GM19240 (cell line): Measurements from ENCODE around the gene USF1.
"Not testable (repeated sequence)": the region's sequence is repeated elsewhere in the genome, so short reads cannot be mapped to it uniquely, and the experiment has no call there.

Experiments
- DNase-seq: peaks from one replicate; pipeline ENCODE4 v3.0.0; 2011; ENCODE audit warnings: low spot score; ENCODE audit not compliant: insufficient read length

Gene USF1

GRCh38 chr1:160992036-160992435, 53.7 kb downstream of the USF1 start:
- not testable (repeated sequence) for DNase-seq
